ENCODE results near the gene MRPL38.

The MRPL38 gene

GRCh38 chr17:75849724-75850123 is 55.0 kb downstream of the MRPL38 start:
- no peak overlapping the region for H3K27ac ChIP-seq
- TF ChIP-seq, protein P1, sequence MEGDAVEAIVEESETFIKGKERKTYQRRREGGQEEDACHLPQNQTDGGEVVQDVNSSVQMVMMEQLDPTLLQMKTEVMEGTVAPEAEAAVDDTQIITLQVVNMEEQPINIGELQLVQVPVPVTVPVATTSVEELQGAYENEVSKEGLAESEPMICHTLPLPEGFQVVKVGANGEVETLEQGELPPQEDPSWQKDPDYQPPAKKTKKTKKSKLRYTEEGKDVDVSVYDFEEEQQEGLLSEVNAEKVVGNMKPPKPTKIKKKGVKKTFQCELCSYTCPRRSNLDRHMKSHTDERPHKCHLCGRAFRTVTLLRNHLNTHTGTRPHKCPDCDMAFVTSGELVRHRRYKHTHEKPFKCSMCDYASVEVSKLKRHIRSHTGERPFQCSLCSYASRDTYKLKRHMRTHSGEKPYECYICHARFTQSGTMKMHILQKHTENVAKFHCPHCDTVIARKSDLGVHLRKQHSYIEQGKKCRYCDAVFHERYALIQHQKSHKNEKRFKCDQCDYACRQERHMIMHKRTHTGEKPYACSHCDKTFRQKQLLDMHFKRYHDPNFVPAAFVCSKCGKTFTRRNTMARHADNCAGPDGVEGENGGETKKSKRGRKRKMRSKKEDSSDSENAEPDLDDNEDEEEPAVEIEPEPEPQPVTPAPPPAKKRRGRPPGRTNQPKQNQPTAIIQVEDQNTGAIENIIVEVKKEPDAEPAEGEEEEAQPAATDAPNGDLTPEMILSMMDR (conservative IDR thresholded peaks at IDR 0.05), result no peak

- TF ChIP-seq, protein P1 (conservative IDR thresholded peaks at IDR 0.05), result no peak
- no peak overlapping the region for H3K27ac ChIP-seq
Observed at GRCh38 chr17:75849279-75849646, 55.4 kb downstream of the MRPL38 start.
